Measurements from ENCODE around the gene TPO.
"Not testable (repeated sequence)": the region's sequence is repeated elsewhere in the genome, so short reads cannot be mapped to it uniquely, and the experiment has no call there.

Gene TPO

DNA sequence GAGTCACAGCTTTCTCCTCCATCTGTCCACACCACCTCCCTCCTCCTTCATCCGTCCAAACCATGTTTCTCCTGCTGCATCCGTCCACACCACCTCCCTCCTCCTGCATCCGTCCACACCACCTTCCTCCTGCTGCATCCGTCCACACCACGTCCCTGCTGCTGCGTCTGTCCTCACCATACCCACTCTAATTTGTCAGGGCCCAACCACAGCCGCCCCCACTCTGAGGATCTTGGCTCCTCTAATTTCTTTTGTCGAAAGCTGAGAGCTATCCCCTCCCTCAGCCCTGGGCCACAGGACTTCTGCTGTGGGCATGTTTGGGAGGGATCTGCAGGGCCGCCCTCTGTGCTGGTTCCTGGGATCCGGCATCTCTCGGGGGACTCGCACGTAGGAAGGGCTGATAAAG lies 67.4 kb downstream of the TPO start:
- peak in 2 of 10 donors; percentile 68 to 70 for DNase-seq

DNA sequence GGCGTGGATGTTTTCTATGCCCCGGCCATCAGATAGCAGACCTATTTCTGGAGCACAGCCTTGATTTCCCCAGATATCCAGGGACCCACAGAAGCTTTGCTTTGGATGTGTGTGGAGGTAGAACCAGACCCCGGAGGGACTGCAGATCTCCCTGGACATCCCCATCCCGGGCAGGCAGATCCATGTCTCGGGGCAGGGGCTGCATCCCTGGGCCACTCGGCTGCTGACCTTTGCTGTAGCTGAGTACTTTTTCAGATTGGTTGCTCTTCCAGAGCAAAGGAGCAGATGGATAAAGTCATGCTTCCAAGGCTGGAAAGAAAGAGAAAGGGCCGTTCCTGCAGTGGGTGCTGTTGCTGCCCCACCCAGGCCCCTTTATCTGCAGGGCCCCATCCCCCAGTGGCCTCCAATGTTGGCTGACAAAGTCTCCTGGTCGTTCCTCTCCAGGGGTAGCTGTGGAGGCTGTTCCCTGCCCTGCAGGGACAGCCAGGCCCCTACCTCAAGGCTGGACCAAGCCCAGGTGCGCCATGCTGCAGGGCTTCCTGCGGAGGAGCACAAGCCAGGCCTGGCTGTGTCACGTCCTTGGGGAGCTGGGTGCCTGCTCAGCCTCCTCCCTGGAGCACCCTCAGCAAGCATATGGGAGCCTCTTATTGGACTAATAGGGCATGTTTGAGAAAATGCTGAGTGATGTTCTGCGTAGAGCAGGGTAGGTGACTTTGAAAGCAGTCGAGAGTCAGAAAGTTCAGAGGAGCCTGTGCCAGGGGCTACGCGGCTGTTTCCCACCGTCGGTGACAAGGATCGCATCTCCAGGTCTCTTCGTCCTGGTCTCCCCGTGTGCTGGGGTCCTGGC lies 68.4 kb downstream of the TPO start:
- peak in 2 of 10 donors; percentile 57 to 74 for DNase-seq
- intact Hi-C loops (cut with DNase I): no loop called here

More for the DNA sequence above, 67.4 kb downstream of the TPO start:
- intact Hi-C loops (cut with DNase I): no loop called here

DNA sequence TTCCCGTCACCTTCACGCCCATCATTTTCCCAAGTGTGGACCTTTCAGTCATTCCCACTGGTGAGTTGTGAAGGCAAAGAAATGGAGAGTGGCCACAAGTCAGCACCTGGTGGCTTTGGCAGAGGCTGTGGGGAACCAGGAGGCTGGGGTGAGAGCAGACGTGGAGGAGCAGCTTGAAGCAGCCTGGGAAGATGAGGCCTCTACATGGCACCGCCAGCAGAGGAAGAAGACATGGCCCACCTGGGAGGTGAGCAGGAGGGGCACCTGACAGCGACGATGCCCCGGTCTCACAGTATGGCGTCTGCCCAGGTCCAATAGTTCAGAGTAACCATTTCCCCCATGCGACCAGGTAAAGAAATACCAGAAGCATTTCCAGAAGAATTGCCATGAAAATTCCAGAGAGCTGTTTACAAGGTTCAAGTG lies 69.0 kb downstream of the TPO start:
- DNase-seq: peak in 2 of 10 donors; percentile 55 to 61
- intact Hi-C loops (cut with DNase I): no loop called here

DNA sequence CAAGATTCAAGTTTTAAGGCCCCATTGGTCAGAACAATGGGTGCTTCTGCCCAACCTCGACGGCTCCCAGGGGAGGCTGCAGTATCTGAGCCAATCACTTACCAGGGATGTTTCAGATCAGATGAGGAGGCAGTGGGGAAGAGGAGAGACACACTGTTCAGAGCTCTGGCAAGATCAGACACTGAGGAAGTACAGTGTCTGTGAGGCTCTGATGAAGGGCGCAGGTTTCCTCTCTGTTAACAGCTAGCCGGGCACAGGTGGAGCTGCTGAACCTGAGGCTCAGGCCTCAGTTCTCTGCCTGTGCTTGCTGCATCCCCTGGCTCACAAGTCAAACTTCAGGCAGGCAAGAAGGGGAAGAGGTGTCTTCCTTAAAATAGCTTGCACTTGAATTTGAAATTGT lies 69.7 kb downstream of the TPO start:
- intact Hi-C loops (cut with DNase I): no loop called here
- peak in 2 of 10 donors; percentile 24 to 58 for DNase-seq

DNA sequence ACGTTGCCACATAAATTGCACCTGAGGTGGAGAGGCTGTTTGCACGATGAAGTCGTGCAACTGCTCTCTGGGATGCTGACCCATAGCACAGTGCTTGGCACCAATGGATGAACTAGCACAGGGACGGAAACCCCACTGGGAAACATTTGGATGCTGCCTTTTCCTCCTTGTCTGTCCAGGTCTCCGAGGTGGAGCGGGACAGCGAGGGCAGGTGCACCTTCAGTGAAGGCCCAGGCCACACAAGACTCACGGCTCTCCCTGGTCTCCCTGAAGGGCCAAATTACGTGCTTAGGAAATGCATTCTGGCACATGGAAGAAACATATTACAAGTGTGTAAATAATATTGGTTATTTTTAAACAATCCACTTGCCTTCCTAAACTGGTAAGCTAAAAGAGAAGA lies 70.3 kb downstream of the TPO start:
- DNase-seq: peak in 1 of 10 donors; percentile 61
- intact Hi-C loops (cut with DNase I): no loop called here

DNA sequence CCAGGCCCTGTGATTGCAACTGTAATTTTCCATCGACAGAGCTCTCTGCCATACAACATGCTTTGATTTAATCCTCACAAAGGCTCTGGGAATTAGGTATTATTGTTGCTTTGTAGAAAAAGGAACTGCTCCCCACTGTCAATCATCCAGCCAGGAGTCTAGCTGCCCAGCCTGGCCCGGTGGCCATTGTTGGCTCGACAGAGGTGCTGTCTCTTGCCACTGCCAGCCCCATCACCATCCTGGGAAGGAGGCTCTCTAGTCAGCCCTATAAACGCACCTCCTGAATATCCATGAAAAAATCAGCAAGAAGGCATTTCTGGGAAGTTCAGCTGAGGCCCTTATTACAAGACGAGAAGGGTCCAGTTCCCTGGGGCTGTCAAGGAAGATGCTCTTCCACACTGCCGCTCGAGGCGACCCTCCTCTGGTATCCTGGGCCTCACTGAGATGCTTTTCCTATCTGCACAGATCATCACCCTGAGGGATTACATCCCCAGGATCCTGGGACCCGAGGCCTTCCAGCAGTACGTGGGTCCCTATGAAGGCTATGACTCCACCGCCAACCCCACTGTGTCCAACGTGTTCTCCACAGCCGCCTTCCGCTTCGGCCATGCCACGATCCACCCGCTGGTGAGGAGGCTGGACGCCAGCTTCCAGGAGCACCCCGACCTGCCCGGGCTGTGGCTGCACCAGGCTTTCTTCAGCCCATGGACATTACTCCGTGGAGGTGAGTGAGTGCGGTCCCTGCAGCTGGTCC lies 71.0 kb downstream of the TPO start:
- intact Hi-C loops (cut with DNase I): no loop called here
- peak in 3 of 10 donors; percentile 62 to 74 (median 70) for DNase-seq

DNA sequence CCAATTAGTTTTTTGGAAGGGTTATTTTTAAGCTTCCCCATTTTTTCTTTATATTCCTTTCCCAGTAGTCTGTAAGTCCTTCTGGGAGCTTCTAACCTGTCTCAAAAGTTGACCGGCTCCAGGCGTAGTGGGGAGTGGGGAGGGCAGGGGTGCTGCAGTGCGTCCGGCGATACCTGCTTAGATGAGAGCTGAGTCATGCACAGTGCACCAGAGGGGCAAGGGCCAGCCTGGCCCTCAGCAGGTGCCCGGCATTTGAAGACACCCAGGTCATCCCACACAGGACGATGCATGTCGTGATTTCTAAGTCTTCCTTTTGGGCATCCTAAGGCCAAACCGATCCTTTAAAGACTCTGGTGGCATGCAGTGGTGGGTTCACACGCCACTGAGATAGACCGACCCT lies 73.4 kb downstream of the TPO start:
- intact Hi-C loops (cut with DNase I): no loop called here
- DNase-seq: peak in 1 of 10 donors; percentile 70

DNA sequence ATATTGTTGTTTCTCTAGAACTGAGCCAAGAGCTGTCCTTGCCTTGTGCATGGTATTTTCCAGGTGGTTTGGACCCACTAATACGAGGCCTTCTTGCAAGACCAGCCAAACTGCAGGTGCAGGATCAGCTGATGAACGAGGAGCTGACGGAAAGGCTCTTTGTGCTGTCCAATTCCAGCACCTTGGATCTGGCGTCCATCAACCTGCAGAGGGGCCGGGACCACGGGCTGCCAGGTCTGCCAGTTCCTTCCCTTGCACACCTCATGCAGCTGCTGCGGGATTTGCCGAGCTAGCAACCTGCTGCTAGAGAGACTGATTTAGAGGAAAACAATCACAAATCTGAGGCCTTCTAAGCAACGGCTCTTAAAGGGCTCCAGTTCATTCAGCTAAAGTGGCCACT lies 74.5 kb downstream of the TPO start:
- peak in 2 of 10 donors; percentile 72 to 76 for DNase-seq
- intact Hi-C loops (cut with DNase I): no loop called here

DNA sequence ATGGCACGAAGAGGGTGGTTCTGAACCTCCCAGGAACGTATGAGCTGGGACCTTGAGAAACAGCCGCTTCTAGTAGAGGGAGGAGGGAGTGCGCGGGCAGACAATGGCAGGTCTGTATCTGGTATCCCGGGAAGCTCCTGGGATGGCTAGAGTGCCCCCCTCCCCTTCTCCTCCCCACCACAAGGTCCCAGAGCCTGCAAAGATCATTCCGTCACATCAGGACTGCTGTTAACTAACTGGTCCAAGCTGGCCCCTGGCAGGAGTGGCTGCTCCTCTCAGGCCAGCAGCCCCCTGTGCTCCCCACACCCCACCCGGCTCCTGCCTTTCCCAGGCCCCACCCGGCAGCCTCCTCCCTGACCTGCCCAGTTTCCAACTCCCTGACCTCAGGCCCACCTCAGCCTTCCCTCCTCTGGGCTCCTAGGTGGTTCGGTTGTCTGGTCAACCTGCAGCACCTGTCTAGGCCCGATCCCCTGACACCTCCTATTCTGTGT lies 75.0 kb downstream of the TPO start:
- intact Hi-C loops (cut with DNase I): no loop called here
- DNase-seq: peak in 2 of 10 donors; percentile 59 to 63

DNA sequence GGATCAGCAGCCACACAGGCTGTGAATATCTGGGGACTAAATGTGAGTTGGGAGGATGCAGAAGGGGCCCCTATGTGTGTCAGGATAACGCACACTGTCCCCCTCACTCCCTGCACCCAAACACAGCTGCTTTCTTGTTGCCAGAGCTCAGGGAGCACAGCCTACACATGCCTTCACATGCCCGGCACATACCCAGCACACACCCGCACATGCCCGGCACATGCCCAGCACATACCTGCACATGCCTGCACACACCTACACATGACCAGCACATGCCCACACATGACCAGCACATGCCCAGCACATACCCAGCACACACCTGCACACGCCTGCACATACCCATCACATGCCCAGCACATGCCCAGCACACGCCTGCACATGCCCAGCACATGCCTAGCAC lies 75.6 kb downstream of the TPO start:
- intact Hi-C loops (cut with DNase I): no loop called here
- peak in 2 of 10 donors; percentile 55 to 56 for DNase-seq

DNA sequence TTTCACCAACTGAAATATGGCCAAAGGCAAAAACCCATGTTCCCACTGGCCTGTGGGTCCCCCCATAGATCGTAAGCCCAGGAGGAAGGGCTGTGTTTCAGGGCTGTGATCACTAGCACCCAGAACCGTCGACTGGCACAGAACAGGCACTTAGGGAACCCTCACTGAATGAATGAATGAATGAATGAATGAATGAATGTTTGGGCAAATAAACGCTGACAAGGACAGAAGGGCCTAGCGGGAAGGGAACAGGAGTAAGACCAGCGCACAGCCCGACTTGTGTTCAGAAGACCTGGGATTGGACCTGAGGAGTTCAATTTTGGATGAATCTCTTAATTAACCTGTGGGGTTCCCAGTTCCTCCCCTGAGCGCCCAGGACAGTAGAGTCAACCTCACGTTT lies 76.2 kb downstream of the TPO start:
- intact Hi-C loops (cut with DNase I): no loop called here
- peak in 1 of 10 donors; percentile 18 for DNase-seq

DNA sequence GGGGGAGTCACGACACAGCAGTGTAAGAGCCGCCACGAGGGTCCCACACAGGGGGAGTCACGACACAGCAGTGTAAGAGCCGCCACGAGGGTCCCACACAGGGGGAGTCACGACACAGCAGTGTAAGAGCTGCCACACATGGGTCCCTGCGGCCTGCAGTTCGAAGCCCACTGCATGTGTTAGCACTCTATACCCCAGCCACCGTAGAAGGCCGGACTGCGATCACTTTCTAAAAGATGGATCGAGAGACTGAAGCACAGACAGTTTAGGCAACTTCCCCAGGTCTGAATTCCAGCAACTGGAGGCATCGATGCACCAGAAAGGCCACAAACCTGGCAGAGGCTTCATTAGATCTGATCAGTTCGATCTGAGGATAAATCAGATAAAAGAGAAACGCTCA lies 77.1 kb downstream of the TPO start:
- DNase-seq: peak in 1 of 10 donors; percentile 34
- intact Hi-C loops (cut with DNase I): not testable (repeated sequence)

DNA sequence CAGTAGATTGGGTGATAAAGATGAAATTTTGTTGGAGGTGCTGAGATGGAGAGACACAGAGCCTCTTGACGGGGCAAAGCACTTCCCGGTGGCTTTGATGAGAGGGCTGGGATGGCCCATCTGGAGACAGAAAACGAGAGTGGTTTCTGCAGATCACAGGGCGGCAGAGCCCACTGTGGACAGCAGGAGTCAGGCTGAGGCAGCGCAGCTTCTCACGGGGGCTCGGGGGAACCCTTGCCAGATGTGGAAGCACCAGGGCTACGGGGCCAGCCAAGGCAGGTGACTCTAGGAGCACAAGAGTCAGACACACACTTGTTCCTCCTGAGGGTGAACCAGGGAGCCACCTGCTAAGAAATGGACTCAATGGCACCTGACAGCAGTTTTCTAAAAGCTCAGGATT lies 78.5 kb downstream of the TPO start:
- intact Hi-C loops (cut with DNase I): no loop called here
- DNase-seq: peak in 2 of 10 donors; percentile 50 to 69

DNA sequence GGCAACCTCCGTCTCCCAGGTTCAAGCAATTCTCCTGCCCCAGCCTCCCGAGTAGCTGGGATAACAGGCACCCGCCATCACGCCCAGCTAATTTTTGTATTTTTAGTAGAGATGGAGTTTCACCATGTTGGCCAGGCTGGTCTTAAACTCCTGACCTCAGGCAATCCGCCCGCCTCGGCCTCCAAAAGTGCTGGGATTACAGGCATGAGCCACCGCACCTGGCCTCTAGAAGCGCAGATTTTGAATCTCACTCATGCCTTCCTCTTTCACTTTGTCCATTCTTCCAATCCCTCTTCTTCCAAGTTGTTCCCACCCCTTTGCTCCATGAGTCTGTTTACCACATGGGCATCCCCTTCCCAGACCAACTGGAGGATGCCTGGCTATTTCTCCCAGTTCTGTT lies 79.0 kb downstream of the TPO start:
- peak in 2 of 10 donors; percentile 46 to 67 for DNase-seq
- intact Hi-C loops (cut with DNase I): not testable (repeated sequence)

DNA sequence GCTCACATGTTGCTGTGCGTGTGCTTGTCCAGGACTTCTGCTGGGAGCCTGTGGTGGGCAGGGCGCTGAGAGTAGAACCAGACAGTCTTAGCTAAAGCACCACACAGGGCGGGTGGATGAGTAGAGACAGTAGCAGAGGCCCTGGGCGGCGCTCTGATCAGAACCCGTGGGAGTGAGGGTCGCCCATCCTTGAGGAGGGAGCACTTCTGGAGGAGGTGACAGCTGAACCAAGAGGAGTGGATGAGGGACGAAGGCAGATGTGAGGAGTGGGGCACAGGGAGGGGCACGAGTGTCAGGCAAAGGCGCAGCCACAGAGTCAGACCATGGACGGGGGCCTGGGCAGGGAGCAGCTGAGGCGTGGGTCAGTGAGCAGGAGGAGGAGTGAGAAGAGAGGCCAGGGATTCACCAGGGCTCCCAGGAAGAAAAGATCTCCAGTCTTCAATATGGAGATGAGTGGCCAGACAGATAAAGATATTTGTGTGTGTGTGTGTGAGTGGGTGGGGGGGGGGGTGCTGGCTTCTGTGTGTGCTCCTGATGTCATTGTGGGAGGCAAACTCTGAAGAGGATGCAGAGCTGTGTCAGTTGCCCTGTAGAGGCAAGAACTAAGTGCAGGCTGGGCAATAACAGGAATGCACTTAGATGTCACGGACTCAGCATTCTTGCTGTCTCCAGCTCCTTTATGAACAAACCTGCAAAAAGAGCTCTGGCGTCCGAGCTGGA lies 79.6 kb downstream of the TPO start:
- DNase-seq: peak in 2 of 10 donors; percentile 43 to 61

DNA sequence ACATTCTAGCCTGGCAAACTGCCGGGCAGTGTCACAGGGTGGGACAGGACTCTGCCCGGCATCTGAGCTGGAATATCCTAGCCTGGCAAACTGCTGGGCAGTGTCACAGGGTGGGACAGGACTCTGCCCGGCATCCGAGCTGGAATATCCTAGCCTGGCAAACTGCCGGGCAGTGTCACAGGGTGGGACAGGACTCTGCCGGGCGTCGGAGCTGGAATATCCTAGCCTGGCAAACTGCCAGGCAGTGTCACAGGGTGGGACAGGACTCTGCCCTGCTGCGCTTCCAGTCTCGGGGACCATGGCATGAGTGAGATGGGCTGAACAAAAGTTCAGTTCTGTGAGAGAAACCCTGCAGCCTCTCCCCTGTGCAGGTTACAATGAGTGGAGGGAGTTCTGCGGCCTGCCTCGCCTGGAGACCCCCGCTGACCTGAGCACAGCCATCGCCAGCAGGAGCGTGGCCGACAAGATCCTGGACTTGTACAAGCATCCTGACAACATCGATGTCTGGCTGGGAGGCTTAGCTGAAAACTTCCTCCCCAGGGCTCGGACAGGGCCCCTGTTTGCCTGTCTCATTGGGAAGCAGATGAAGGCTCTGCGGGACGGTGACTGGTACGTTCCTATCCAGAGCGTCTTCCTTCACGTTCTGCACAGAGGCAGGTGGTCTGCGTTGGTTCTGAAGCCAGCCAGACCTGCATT lies 80.3 kb downstream of the TPO start:
- peak in 2 of 10 donors; percentile 40 to 70 for DNase-seq
- intact Hi-C loops (cut with DNase I): no loop called here

More for the DNA sequence above, 79.6 kb downstream of the TPO start:
- intact Hi-C loops (cut with DNase I): no loop called here

DNA sequence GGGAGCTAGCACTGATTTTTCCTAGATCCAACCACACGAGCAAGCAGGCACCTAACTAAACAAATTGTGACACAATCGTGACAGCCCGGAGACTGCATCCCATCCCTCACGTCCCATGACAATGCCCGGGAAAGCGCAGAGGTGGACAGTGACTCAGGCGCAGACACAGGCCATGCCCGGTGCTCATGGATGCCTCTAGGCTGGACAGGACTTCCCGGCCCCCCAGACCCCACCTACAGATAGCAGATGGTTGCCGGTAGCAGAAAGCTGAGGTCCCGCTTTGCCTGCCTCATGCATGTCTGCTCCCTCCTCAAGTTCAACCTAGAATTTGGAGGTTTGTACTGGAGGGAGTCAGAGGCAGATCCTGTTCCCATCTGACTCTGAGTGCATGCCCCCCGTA lies 81.0 kb downstream of the TPO start:
- DNase-seq: peak in 1 of 10 donors; percentile 67

DNA sequence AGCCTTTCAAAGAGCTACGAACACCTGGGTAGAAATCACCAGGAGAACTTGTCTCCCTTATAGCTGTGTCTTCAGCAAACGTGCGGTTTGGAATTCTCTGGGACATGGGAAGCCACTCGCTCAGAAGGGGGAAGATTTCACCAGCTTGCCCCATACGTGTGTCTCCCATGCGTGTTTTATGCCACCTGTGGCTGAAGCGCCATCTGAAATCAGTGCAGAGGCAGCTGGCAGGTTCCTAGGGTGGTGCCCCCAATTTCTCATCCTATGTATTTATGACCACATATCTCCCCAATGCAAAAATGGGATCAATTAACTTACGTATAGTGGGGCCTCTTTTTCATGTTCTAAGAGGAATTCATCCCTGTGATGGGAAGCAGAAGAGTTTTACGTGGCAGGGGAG lies 81.6 kb downstream of the TPO start:
- intact Hi-C loops (cut with DNase I): no loop called here

More for the DNA sequence above, 81.0 kb downstream of the TPO start:
- intact Hi-C loops (cut with DNase I): no loop called here

DNA sequence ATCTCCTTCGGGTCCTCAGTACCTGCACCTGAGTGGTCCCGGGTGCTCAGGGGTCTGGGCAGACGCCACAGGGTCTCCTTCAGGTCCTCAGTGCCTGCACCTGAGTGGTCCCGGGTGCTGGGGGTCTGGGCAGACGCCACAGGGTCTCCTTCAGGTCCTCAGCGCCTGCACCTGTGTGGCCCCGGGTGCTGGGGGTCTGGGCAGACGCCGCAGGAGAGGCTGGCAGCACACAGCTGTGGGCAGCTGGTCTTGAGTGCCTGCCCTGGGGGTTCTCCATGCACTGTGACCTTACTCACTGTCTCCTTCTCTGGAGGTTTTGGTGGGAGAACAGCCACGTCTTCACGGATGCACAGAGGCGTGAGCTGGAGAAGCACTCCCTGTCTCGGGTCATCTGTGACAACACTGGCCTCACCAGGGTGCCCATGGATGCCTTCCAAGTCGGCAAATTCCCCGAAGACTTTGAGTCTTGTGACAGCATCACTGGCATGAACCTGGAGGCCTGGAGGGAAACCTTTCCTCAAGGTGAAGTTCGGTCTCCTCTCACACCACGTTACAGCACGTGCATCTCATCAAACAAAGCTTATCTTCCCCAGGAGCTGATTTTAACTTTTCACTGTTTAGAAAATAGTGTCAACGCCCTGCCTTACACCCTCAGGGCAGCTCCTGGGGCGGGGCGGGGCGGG lies 82.6 kb downstream of the TPO start:
- DNase-seq: peak in 2 of 10 donors; percentile 49 to 52
- intact Hi-C loops (cut with DNase I): no loop called here

More for the DNA sequence above, 81.6 kb downstream of the TPO start:
- DNase-seq: peak in 2 of 10 donors; percentile 43 to 69
